PC-9 (cell line): Measurements from ENCODE around the gene USP2. TPM values are rescaled to one million over a fixed set of nuclear protein-coding genes. Genes with fewer than 3 reads are reported as not detected.
"Not testable (repeated sequence)": the region's sequence is repeated elsewhere in the genome, so short reads cannot be mapped to it uniquely, and the experiment has no call there.

ENCODE experiments used
- BruUV-seq: library from RNA; stranded (reverse); fragments of 400-500 nt; replicated peaks from 2 replicates; lab custom pipeline; 2021; lab: Mats Ljungman, UMichigan
- CTCF ChIA-PET: fragments of 300-600 bp; sonication (Branson Sonifier 250); formaldehyde crosslinking; loops from one replicate; lab custom pipeline; 2022; ENCODE audit warnings: antibody characterized with exemption; lab: Charles Lee
- POLR2A ChIA-PET: fragments of 300-600 bp; sonication (Branson Sonifier 250); formaldehyde crosslinking; loops from one replicate; lab custom pipeline; 2022; ENCODE audit warnings: antibody characterized with exemption; ENCODE audit not compliant: unreplicated experiment; lab: Charles Lee
- DNase-seq, 2 experiments: peaks; one replicate each; pipeline versions ENCODE4 v3.0.0 to v3.0.0-alpha.2; 2015 to 2022; ENCODE audit warnings: mixed read lengths in 1 of 2
- H2AFZ ChIP-seq: fragments of 200-600 bp; sonication (generic); 2 replicates; pipeline ENCODE4 v1.8.1; 2017; ENCODE audit warnings: antibody characterized with exemption
- H3F3A ChIP-seq: fragments of 200-600 bp; sonication (generic); 2 replicates; pipeline ENCODE4 v1.8.1; 2017; ENCODE audit warnings: antibody characterized with exemption, mild to moderate bottlenecking, low read depth; ENCODE audit not compliant: insufficient read depth
- H3K27ac ChIP-seq: fragments of 200-600 bp; sonication (generic); 2 replicates; pipeline ENCODE4 v1.6.1; 2016; ENCODE audit warnings: mixed run types
- H3K27me3 ChIP-seq: fragments of 200-600 bp; sonication (generic); 2 replicates; pipeline ENCODE4 v1.6.1; 2016; ENCODE audit warnings: low read depth, mixed run types; ENCODE audit not compliant: insufficient read depth
- H3K36me3 ChIP-seq: fragments of 200-600 bp; sonication (generic); 2 replicates; pipeline ENCODE4 v1.6.1; 2016; ENCODE audit warnings: low read depth, mixed run types
- H3K4me1 ChIP-seq: fragments of 200-600 bp; sonication (generic); replicated peaks from 2 replicates; pipeline ENCODE4 v1.6.1; 2016; ENCODE audit warnings: mixed run types; ENCODE audit not compliant: insufficient read depth
- H3K4me2 ChIP-seq: fragments of 200-600 bp; sonication (generic); 2 replicates; pipeline ENCODE4 v1.6.1; 2017; ENCODE audit warnings: mixed run types
- H3K4me3 ChIP-seq: fragments of 200-600 bp; sonication (generic); 2 replicates; pipeline ENCODE4 v1.6.1; 2016; ENCODE audit warnings: mixed run types
- H3K79me2 ChIP-seq: fragments of 200-600 bp; sonication (generic); 2 replicates; pipeline ENCODE4 v1.6.1; 2017; ENCODE audit warnings: low read depth, mixed run types
- H3K9me2 ChIP-seq: fragments of 200-600 bp; sonication (generic); 2 replicates; pipeline ENCODE4 v1.8.1; 2017; ENCODE audit warnings: mild to moderate bottlenecking; ENCODE audit not compliant: insufficient read depth
- H3K9me3 ChIP-seq: fragments of 200-600 bp; sonication (generic); 2 replicates; pipeline ENCODE4 v1.8.1; 2016; ENCODE audit warnings: low read depth; ENCODE audit not compliant: insufficient read depth
- H4K20me1 ChIP-seq: fragments of 200-600 bp; sonication (generic); 2 replicates; pipeline ENCODE4 v1.8.1; 2017; ENCODE audit not compliant: insufficient read depth
- EZH2 ChIP-seq: fragments of 200-600 bp; sonication (generic); IDR thresholded peaks from 2 replicates; pipeline ENCODE4 v1.8.0; 2017; ENCODE audit warnings: antibody characterized with exemption, low read depth
- intact Hi-C: fragments of 100-400 bp; cut with micrococcal nuclease; formaldehyde crosslinking; loops from one replicate; pipeline ENCODE4 v1.10.0; 2022; ENCODE audit not compliant: unreplicated experiment
- total RNA-seq: library from RNA; stranded (reverse); gene quantifications from 2 replicates; pipeline ENCODE4 v1.2.3, GENCODE V29; 2021
- TF ChIP-seq, protein P1 (sequence below): fragments of 200-600 bp; sonication (generic); conservative IDR thresholded peaks from 2 replicates; pipeline ENCODE4 v1.6.1; 2017; ENCODE audit warnings: mixed run types, antibody characterized with exemption, mild to moderate bottlenecking, moderate library complexity

Gene USP2
- total RNA-seq, 1 experiment from 2014 or later: 2.1 TPM

DNA sequence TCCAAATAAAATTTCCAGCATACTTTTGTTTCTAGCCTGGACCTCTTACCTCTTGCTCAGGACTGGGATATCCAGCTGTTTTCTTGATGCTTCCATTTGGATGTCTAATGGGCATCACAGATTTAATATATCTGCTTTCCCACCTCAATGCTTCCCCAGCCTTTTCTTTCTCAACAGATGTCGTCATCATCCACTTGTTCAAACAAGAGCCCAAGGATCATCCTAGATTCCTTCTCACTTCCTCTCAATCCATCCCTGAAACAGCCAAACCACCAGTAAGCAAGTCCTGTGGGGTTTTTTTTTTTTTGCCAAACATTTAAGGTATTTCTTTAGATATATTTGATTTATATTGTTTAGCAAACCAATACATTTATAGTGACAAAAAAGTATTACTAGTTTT, 29.0 kb upstream of the USP2 start:
- no peaks in the 10 kb centered on the region for H3K27me3 ChIP-seq
- intact Hi-C loops: no loop called here
- H3K9me2 ChIP-seq: 0 out of 2 replicates have a peak, but pooled peaks cover 6% of the 10 kb centered on the region
- H3K4me3 ChIP-seq: no peak overlapping the region
- no peaks in the 10 kb centered on the region for H4K20me1 ChIP-seq
- H3K4me1 ChIP-seq: no peaks in the 10 kb centered on the region
- DNase-seq: no peak
- no peaks in the 10 kb centered on the region for H3K36me3 ChIP-seq
- no peaks in the 10 kb centered on the region for H3F3A ChIP-seq
- no TSS peak for BruUV-seq
- no peak overlapping the region for H3K4me2 ChIP-seq
- no peak for TF ChIP-seq EZH2
- TF ChIP-seq, protein P1, sequence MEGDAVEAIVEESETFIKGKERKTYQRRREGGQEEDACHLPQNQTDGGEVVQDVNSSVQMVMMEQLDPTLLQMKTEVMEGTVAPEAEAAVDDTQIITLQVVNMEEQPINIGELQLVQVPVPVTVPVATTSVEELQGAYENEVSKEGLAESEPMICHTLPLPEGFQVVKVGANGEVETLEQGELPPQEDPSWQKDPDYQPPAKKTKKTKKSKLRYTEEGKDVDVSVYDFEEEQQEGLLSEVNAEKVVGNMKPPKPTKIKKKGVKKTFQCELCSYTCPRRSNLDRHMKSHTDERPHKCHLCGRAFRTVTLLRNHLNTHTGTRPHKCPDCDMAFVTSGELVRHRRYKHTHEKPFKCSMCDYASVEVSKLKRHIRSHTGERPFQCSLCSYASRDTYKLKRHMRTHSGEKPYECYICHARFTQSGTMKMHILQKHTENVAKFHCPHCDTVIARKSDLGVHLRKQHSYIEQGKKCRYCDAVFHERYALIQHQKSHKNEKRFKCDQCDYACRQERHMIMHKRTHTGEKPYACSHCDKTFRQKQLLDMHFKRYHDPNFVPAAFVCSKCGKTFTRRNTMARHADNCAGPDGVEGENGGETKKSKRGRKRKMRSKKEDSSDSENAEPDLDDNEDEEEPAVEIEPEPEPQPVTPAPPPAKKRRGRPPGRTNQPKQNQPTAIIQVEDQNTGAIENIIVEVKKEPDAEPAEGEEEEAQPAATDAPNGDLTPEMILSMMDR: no peak
- no peak overlapping the region for H2AFZ ChIP-seq
- ChIA-PET CTCF (no interaction called here), POLR2A (no interaction called here)
- H3K79me2 ChIP-seq: no peaks in the 10 kb centered on the region
- no peaks in the 10 kb centered on the region for H3K9me3 ChIP-seq
- no peak overlapping the region for H3K27ac ChIP-seq

DNA sequence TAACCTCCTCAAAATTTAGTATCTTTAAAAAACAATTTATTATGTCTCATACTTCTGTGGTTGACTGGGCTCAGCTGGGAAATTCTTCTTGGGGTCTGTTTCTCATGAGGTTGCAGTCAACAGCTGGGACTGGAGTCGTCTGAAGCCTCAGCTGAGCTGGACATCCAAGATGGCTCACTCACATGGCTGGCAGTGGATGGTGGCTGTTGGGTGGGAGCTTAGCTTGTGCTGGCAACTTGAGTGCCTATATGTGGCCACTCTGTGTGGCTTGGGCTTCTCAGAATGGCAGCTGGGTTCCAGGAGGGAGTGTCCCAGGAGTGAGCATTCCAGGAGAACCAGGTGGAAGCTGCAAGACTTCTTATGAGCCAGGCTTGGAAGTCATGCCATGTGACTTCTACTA, 28.2 kb upstream of the USP2 start:
- no peak for TF ChIP-seq EZH2
- TF ChIP-seq, protein P1: no peak
- ChIA-PET POLR2A (no interaction called here), CTCF (no interaction called here)
- Histone ChIP-seq H3K4me1 (no peaks in the 10 kb centered on the region), H3K79me2 (no peaks in the 10 kb centered on the region), H2AFZ (no peak overlapping the region), H3K27ac (no peak overlapping the region), H3K36me3 (no peaks in the 10 kb centered on the region), H3K27me3 (no peaks in the 10 kb centered on the region), H4K20me1 (no peaks in the 10 kb centered on the region), H3F3A (no peaks in the 10 kb centered on the region), H3K4me2 (no peak overlapping the region), H3K9me3 (no peaks in the 10 kb centered on the region), H3K9me2 (0 out of 2 replicates have a peak, but pooled peaks cover 6% of the 10 kb centered on the region), H3K4me3 (no peak overlapping the region)
- intact Hi-C loops: no loop called here
- DNase-seq: no peak
- no TSS peak for BruUV-seq

DNA sequence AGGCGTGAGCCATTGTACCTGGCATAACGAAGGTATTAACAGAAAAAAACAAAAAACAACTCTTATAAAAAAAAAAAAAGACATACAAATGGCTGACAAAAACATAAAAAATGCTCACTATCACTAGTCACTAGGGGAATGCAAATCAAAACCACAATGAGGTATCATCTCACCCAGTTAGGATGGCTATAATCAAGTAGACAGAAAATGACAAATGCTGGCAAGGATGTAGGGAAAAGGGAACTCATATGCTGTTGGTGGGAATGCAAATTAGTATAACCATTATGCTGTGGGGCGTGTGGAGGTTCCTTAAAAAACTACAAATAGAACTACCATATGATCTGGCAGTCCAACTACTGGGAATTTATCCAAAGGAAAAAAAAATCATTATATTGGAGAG, 24.5 kb upstream of the USP2 start:
- no peaks in the 10 kb centered on the region for H3K4me1 ChIP-seq
- H3K9me2 ChIP-seq: 0 out of 2 replicates have a peak, but pooled peaks cover 6% of the 10 kb centered on the region
- H3K27ac ChIP-seq: no peak overlapping the region
- TF ChIP-seq EZH2: no peak
- TF ChIP-seq, protein P1: no peak
- H3K9me3 ChIP-seq: no peaks in the 10 kb centered on the region; the same call in 1 of the 2 replicates
- no peaks in the 10 kb centered on the region for H4K20me1 ChIP-seq
- H3K4me2 ChIP-seq: no peak overlapping the region
- POLR2A ChIA-PET: no interaction called here
- H3F3A ChIP-seq: no peaks in the 10 kb centered on the region
- no peaks in the 10 kb centered on the region for H3K79me2 ChIP-seq
- H3K4me3 ChIP-seq: no peak overlapping the region
- CTCF ChIA-PET: interaction anchor here (0.6 kb wide), 1 partner anchor 127 kb away, joined by 4 read pairs; no protein-coding TSS in a partner anchor
- no peak overlapping the region for H2AFZ ChIP-seq
- H3K27me3 ChIP-seq: no peaks in the 10 kb centered on the region
- intact Hi-C loops: no loop called here
- no peaks in the 10 kb centered on the region for H3K36me3 ChIP-seq
- BruUV-seq: no TSS peak
- no peak for DNase-seq

DNA sequence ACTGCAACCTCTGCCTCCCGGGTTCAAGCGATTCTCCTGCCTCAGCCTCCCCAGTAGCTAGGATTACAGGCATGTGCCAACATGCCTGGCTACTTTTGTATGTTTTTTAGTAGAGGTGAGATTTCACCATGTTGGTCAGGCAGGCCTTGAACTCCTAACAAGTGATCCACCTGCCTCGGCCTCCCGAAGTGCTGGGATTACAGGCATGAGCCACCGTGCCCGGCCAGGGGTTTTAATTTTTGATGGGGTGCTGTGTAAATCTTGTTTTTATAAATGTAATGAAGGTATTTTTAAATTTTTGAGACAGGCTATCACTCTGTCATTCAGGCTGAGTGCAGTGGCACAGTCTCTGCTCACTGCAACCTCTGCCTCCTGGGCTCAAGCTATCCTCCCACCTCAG, 24.0 kb upstream of the USP2 start:
- H3K79me2 ChIP-seq, H3K27me3 ChIP-seq, DNase-seq, H3K4me3 ChIP-seq, POLR2A ChIA-PET, BruUV-seq, H2AFZ ChIP-seq, H3K4me2 ChIP-seq, H3F3A ChIP-seq, H4K20me1 ChIP-seq, H3K36me3 ChIP-seq, H3K27ac ChIP-seq, intact Hi-C loops, H3K4me1 ChIP-seq, H3K9me2 ChIP-seq, H3K9me3 ChIP-seq: not testable (repeated sequence)
- CTCF ChIA-PET: interaction anchor here (0.7 kb wide), 1 partner anchor 128 kb away, joined by 5 read pairs; no protein-coding TSS in a partner anchor
